Measurements from ENCODE around the gene HOXC11.

HOXC11 gene

GRCh38 chr12:54024581-54025305 lies 51.8 kb downstream of the HOXC11 start:
- DNase-seq (ENCODE audit: low read depth) = no peak

DNA sequence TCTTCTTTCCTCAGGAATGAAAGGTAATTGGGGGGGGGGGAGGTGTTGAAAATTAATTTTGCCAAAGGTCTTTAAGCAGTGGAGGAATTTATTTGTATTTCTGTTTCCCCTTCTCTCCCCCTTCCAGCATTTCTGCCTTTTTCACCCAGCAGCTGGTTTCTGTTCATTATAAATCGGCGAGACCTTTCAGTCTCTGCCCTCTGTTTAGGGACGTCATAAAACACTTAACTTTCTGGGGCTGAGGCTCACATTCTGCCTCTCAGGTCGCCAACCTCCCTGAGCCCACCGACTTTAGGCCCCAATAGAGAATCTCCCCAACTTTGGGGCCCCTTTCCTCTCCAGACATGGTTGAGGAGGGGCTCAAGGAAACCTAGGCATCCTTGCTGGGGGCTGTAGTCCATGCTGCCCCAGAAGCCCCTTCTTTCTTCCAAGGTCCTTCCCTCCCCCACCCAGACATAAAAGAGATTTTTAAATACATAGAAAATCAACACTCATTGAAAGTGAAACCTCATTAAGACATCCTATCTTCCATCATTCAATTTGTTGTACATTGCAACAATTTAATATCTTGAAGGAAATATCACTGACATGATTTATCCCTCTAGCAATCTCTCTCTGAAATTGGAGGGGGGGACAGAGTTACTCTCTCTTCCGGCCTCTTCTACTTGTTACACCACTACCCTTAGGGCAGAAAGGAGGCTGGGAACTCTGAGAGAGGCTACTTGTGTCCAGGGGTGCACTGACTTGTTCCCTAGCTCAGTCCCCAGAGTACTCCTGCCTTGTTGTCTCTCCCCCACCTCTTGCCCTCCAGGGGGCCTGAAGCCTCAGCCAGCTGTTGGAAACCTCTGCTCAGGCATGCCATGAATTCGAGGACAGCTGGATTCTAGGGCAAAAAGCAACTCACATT lies 52.8 kb downstream of the HOXC11 start:
- no peak for DNase-seq (ENCODE audit: low read depth)

GRCh38 chr12:54026640-54027441 lies 53.9 kb downstream of the HOXC11 start:
- no peak for DNase-seq (ENCODE audit: low read depth)
